ENCODE data around the gene DBNL. TPM values are rescaled to one million over a fixed set of nuclear protein-coding genes. Genes with fewer than 3 reads are reported as not detected.

Gene DBNL
- polyA plus RNA-seq, 3 donors, result 228 to 321 (median 304) TPM

GRCh38 chr7:44060948-44061644 lies 16.6 kb downstream of the DBNL start:
- WGBS (ENCODE audit: insufficient coverage), result 92% methylated on average over 8 of the region's 8 CpGs
- H3K4me1 ChIP-seq (ENCODE audit: control insufficient read depth in 1 of 2, insufficient read depth in 2 of 2, low read length in 2 of 2), result no peaks in the 10 kb centered on the region

GRCh38 chr7:44061645-44062179 lies 17.2 kb downstream of the DBNL start:
- peaks cover 10% of the 10 kb centered on the region for H3K4me1 Mint-ChIP-seq
- no peak for TF ChIP-seq CTCF (IDR thresholded peaks at IDR 0.05)
- peaks cover 3 to 18% (median 4%) of the 10 kb centered on the region in 3 donors for H3K27me3 Mint-ChIP-seq (ENCODE audit: low read depth in 3 of 3)
- H3K27ac Mint-ChIP-seq, result peak overlapping the region in 1 of 7 donors; percentile 15
- no peak overlapping the region for H3K4me3 Mint-ChIP-seq
- DNase-seq, result no peak
- Histone ChIP-seq H3K9me3 (replicated peaks in 1 of 2; ENCODE audit: control insufficient read depth in 1 of 2, insufficient read depth in 1 of 2, low read length in 2 of 2) (no peaks in the 10 kb centered on the region), H3K4me2 (replicated peaks; ENCODE audit: extremely low read depth, low read length, poor library complexity, severe bottlenecking) (no peak overlapping the region), H3K4me1 (ENCODE audit: control insufficient read depth in 1 of 2, insufficient read depth in 2 of 2, low read length in 2 of 2) (no peaks in the 10 kb centered on the region), H3K4me3 (replicated peaks in 1 of 3; ENCODE audit: low read depth in 2 of 3, low read length in 3 of 3) (no peak overlapping the region), H4K20me1 (ENCODE audit: insufficient read depth, low read length) (peaks cover 98% of the 10 kb centered on the region), H3K27ac (ENCODE audit: low read depth in 1 of 2, low read length in 2 of 2) (no peak overlapping the region), H3K9ac (ENCODE audit: insufficient read depth, low read length, poor library complexity, severe bottlenecking) (no peak overlapping the region), H2AFZ (ENCODE audit: insufficient read depth, low read depth, low read length, poor library complexity, severe bottlenecking) (no peak overlapping the region), H3K79me2 (ENCODE audit: insufficient read depth, low read length) (peaks cover 7% of the 10 kb centered on the region), H3K27me3 (ENCODE audit: control insufficient read depth in 2 of 2, insufficient read depth in 2 of 2, low read length in 2 of 2) (no peaks in the 10 kb centered on the region), H3K36me3 (replicated peaks in 1 of 2; ENCODE audit: control insufficient read depth in 1 of 2, insufficient read depth in 2 of 2, low read length in 2 of 2) (peaks cover 58 to 59% of the 10 kb centered on the region in 2 donors)
- no peaks in the 10 kb centered on the region for H3K9me3 Mint-ChIP-seq
- peaks cover 52 to 55% of the 10 kb centered on the region in 2 donors for H3K36me3 Mint-ChIP-seq
- WGBS (ENCODE audit: insufficient coverage), result 100% methylated on average over 6 of the region's 8 CpGs
- intact Hi-C loops (cut with micrococcal nuclease), result no loop called here

More at GRCh38 chr7:44060948-44061644, 16.6 kb downstream of the DBNL start:
- Mint-ChIP-seq H3K4me3 (no peak overlapping the region), H3K27me3 (ENCODE audit: low read depth in 3 of 3) (peaks cover 3 to 16% (median 4%) of the 10 kb centered on the region in 3 donors), H3K4me1 (peaks cover 9% of the 10 kb centered on the region), H3K9me3 (no peaks in the 10 kb centered on the region), H3K36me3 (peaks cover 59 to 62% of the 10 kb centered on the region in 2 donors), H3K27ac (peak overlapping the region in 3 of 7 donors; percentile 15 to 50 (median 27))
- Histone ChIP-seq H3K4me3 (replicated peaks in 1 of 3; ENCODE audit: low read depth in 2 of 3, low read length in 3 of 3) (no peak overlapping the region), H2AFZ (ENCODE audit: insufficient read depth, low read depth, low read length, poor library complexity, severe bottlenecking) (no peak overlapping the region), H3K4me2 (replicated peaks; ENCODE audit: extremely low read depth, low read length, poor library complexity, severe bottlenecking) (no peak overlapping the region), H3K36me3 (replicated peaks in 1 of 2; ENCODE audit: control insufficient read depth in 1 of 2, insufficient read depth in 2 of 2, low read length in 2 of 2) (peaks cover 64 to 65% of the 10 kb centered on the region in 2 donors), H3K27me3 (ENCODE audit: control insufficient read depth in 2 of 2, insufficient read depth in 2 of 2, low read length in 2 of 2) (no peaks in the 10 kb centered on the region), H4K20me1 (ENCODE audit: insufficient read depth, low read length) (peaks cover 98% of the 10 kb centered on the region), H3K9ac (ENCODE audit: insufficient read depth, low read length, poor library complexity, severe bottlenecking) (no peak overlapping the region), H3K9me3 (replicated peaks in 1 of 2; ENCODE audit: control insufficient read depth in 1 of 2, insufficient read depth in 1 of 2, low read length in 2 of 2) (no peaks in the 10 kb centered on the region), H3K27ac (ENCODE audit: low read depth in 1 of 2, low read length in 2 of 2) (no peak overlapping the region), H3K79me2 (ENCODE audit: insufficient read depth, low read length) (peaks cover 14% of the 10 kb centered on the region)
- intact Hi-C loops (cut with micrococcal nuclease), result no loop called here
- TF ChIP-seq CTCF (IDR thresholded peaks at IDR 0.05), result no peak
- no peak for DNase-seq
